Hindlimb muscle (tissue), 1 donor: ENCODE results near the gene GNG5. TPM values are rescaled to one million over a fixed set of nuclear protein-coding genes. Genes with fewer than 3 reads are reported as not detected.
"Not testable (repeated sequence)": the region's sequence is repeated elsewhere in the genome, so short reads cannot be mapped to it uniquely, and the experiment has no call there.

Experiments used
- DNase-seq: peaks from one replicate; pipeline ENCODE4 v3.0.0-alpha.2; 2013
- polyA plus RNA-seq: library from polyadenylated mRNA; unstranded; fragments of 120-200 nt; gene quantifications from one replicate; pipeline ENCODE4 v1.2.1, GENCODE V29; 2013; ENCODE audit not compliant: insufficient read length

Gene GNG5
- 165 TPM for polyA plus RNA-seq

- DNase-seq, result peak; percentile 99
These were observed at the start of gene GNG5, which contains the start of gene SPATA1 for GRCh38 chr1:84506002-84506728. GNG5 (minus strand) TSS chr1:84506581; CDS start chr1:84506091, 490 bp downstream. SPATA1 (plus strand) TSS chr1:84506386; CDS start chr1:84516360, 9,974 bp downstream.

GRCh38 chr1:84550826-84551225 lies 44.4 kb upstream of the GNG5 start:
- DNase-seq, result no peak

- no peak for DNase-seq
These were observed 35.3 kb upstream of the GNG5 start for GRCh38 chr1:84541679-84542078.

- no peak for DNase-seq
These were observed 34.4 kb upstream of the GNG5 start for GRCh38 chr1:84540759-84541158.

- DNase-seq, result no peak
These were observed 33.6 kb upstream of the GNG5 start for GRCh38 chr1:84539972-84540371.

GRCh38 chr1:84538599-84538998 lies 32.2 kb upstream of the GNG5 start:
- no peak for DNase-seq

GRCh38 chr1:84525779-84526178 lies 19.4 kb upstream of the GNG5 start:
- no peak for DNase-seq

GRCh38 chr1:84524590-84524989 lies 18.2 kb upstream of the GNG5 start:
- no peak for DNase-seq

GRCh38 chr1:84510668-84511067 lies 4.3 kb upstream of the GNG5 start:
- DNase-seq, result no peak

GRCh38 chr1:84510165-84510564 lies 3.8 kb upstream of the GNG5 start:
- DNase-seq, result no peak

- no peak for DNase-seq
These were observed 2.6 kb upstream of the GNG5 start for GRCh38 chr1:84509029-84509428.

- DNase-seq, result no peak
These were observed 2.1 kb upstream of the GNG5 start for GRCh38 chr1:84508510-84508909.

- not testable (repeated sequence) for DNase-seq
These were observed 1.5 kb upstream of the GNG5 start for GRCh38 chr1:84507887-84508286.

- no peak for DNase-seq
These were observed 510 bp upstream of the GNG5 start for GRCh38 chr1:84506729-84507453.

GRCh38 chr1:84505493-84506001 lies 834 bp downstream of the GNG5 start:
- peak; percentile 79 for DNase-seq

GRCh38 chr1:84504580-84505492 lies 1.5 kb downstream of the GNG5 start:
- DNase-seq, result peak; percentile 19

- DNase-seq, result no peak
These were observed 3.5 kb downstream of the GNG5 start for GRCh38 chr1:84502927-84503326.

GRCh38 chr1:84497631-84498275 lies 8.6 kb downstream of the GNG5 start:
- no peak for DNase-seq

GRCh38 chr1:84496498-84496897 lies 9.9 kb downstream of the GNG5 start:
- DNase-seq, result no peak

GRCh38 chr1:84493747-84494146 lies 12.6 kb downstream of the GNG5 start:
- no peak for DNase-seq

- DNase-seq, result no peak
These were observed 13.7 kb downstream of the GNG5 start for GRCh38 chr1:84492726-84493125.

GRCh38 chr1:84489766-84490165 lies 16.6 kb downstream of the GNG5 start:
- DNase-seq, result no peak
